DND-41 (cell line): ENCODE data around the gene GABRG3.

ENCODE experiments used
- EZH2 ChIP-seq: IDR thresholded peaks from 3 replicates; pipeline ENCODE4 v1.6.1; 2012; ENCODE audit warnings: borderline replicate concordance, low read depth, mild to moderate bottlenecking, moderate library complexity, low read length, inconsistent platforms; ENCODE audit not compliant: severe bottlenecking
- TF ChIP-seq, protein P1 (sequence below): IDR thresholded peaks from 2 replicates; pipeline ENCODE4 v1.5.1; 2012; ENCODE audit warnings: borderline replicate concordance, low read length, moderate library complexity, mild to moderate bottlenecking; ENCODE audit not compliant: poor library complexity, severe bottlenecking; ENCODE audit errors: extremely low read depth

DNA sequence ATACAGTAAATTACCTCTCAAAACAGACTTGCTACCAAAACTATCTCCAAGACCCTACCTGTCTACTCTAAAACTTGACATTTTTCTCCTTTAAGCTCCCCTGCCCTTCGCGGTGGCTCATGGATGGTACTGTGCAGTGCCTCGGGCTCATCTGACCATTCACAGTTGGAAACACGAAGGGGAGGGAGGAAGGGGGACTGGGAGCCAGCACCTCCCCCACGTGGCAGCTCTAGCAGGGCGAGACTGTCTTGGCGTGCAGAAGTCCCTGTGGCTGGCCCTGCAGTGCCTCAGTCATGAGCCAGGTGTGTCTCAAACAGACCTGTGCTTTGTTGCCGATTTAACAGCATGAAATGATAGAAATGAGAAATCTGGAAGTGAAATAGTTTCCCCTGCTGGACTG, 372.0 kb downstream of the GABRG3 start:
- TF ChIP-seq, protein P1, sequence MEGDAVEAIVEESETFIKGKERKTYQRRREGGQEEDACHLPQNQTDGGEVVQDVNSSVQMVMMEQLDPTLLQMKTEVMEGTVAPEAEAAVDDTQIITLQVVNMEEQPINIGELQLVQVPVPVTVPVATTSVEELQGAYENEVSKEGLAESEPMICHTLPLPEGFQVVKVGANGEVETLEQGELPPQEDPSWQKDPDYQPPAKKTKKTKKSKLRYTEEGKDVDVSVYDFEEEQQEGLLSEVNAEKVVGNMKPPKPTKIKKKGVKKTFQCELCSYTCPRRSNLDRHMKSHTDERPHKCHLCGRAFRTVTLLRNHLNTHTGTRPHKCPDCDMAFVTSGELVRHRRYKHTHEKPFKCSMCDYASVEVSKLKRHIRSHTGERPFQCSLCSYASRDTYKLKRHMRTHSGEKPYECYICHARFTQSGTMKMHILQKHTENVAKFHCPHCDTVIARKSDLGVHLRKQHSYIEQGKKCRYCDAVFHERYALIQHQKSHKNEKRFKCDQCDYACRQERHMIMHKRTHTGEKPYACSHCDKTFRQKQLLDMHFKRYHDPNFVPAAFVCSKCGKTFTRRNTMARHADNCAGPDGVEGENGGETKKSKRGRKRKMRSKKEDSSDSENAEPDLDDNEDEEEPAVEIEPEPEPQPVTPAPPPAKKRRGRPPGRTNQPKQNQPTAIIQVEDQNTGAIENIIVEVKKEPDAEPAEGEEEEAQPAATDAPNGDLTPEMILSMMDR: no peak
- no peak for TF ChIP-seq EZH2
